Neural progenitor cell (in vitro differentiated cells): Measurements from ENCODE around the gene OR10J5.
"Not testable (repeated sequence)": the region's sequence is repeated elsewhere in the genome, so short reads cannot be mapped to it uniquely, and the experiment has no call there.

Experiments used
- EZH2 ChIP-seq: fragments of 200-600 bp; sonication (generic); IDR thresholded peaks from 2 replicates; pipeline ENCODE4 v1.6.1; 2017; ENCODE audit warnings: antibody characterized with exemption, mild to moderate bottlenecking, moderate library complexity
- EZH2phosphoT487 ChIP-seq: fragments of 200-600 bp; sonication (generic); IDR thresholded peaks from 2 replicates; pipeline ENCODE4 v1.6.1; 2017; ENCODE audit warnings: antibody characterized with exemption
- TF ChIP-seq, protein P1 (sequence below): fragments of 200-600 bp; sonication (generic); IDR thresholded peaks from 2 replicates; pipeline ENCODE4 v1.5.1; 2017; ENCODE audit warnings: antibody characterized with exemption, mild to moderate bottlenecking

DNA sequence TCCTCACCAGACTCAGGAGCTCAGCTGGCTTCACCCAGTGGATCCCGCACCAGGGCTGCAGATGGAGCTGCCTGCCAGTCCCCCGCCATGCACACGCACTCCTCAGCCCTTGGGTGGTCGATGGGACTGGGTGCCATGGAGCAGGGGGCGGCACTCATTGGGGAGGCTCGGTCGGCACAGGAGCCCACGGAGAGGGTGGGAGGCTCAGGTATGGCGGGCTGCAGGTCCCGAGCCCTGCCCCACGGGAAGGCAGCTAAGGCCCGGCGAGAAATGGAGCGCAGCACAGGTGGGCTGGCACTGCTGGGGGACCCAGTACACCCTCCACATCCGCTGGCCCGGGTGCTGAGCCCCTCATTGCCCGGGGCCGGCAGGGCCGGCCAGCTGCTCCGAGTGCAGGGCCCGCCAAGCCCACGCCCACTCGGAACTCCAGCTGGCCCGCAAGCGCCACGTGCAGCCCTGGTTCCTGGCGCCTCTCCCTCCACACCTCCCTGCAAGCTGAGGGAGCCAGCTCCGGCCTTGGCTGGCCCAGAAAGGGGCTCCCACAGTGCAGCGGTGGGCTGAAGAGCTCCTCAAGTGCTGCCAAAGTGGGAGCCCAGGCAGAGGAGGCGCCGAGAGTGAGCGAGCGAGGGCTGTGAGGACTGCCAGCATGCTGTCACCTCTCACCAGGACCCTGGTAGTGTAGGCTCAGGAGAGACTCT lies 41.1 kb downstream of the OR10J5 start:
- TF ChIP-seq EZH2, EZH2phosphoT487: not testable (repeated sequence)
- TF ChIP-seq, protein P1, sequence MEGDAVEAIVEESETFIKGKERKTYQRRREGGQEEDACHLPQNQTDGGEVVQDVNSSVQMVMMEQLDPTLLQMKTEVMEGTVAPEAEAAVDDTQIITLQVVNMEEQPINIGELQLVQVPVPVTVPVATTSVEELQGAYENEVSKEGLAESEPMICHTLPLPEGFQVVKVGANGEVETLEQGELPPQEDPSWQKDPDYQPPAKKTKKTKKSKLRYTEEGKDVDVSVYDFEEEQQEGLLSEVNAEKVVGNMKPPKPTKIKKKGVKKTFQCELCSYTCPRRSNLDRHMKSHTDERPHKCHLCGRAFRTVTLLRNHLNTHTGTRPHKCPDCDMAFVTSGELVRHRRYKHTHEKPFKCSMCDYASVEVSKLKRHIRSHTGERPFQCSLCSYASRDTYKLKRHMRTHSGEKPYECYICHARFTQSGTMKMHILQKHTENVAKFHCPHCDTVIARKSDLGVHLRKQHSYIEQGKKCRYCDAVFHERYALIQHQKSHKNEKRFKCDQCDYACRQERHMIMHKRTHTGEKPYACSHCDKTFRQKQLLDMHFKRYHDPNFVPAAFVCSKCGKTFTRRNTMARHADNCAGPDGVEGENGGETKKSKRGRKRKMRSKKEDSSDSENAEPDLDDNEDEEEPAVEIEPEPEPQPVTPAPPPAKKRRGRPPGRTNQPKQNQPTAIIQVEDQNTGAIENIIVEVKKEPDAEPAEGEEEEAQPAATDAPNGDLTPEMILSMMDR, result not testable (repeated sequence)
